Fibroblast of skin of right biceps (primary cell): ENCODE results near the gene CSRP1.
A peak's percentile ranks its signal among the peaks of the same experiment; 100 is the strongest.

ENCODE experiments used
- DNase-seq: peaks from one replicate; pipeline ENCODE4 v3.0.0-alpha.2; 2013

Gene CSRP1

GRCh38 chr1:201450721-201451291, 56.1 kb downstream of the CSRP1 start:
- peak; percentile 85 for DNase-seq

GRCh38 chr1:201448990-201449389, 57.9 kb downstream of the CSRP1 start:
- no peak for DNase-seq

GRCh38 chr1:201447903-201448871, 58.7 kb downstream of the CSRP1 start:
- peak; percentile 69 for DNase-seq

GRCh38 chr1:201445310-201445709, 61.6 kb downstream of the CSRP1 start:
- DNase-seq: no peak

GRCh38 chr1:201444792-201445191, 62.1 kb downstream of the CSRP1 start:
- DNase-seq: peak; percentile 54

- DNase-seq: no peak
These were observed 63.2 kb downstream of the CSRP1 start for GRCh38 chr1:201443747-201444146.

GRCh38 chr1:201436969-201437368, 70.0 kb downstream of the CSRP1 start:
- DNase-seq: no peak

GRCh38 chr1:201436393-201436792, 70.5 kb downstream of the CSRP1 start:
- DNase-seq: peak; percentile 46

GRCh38 chr1:201434266-201434665, 72.7 kb downstream of the CSRP1 start:
- no peak for DNase-seq

- no peak for DNase-seq
These were observed 73.3 kb downstream of the CSRP1 start for GRCh38 chr1:201433609-201434008.
